ENCODE data around the gene CHSY1.

DNA sequence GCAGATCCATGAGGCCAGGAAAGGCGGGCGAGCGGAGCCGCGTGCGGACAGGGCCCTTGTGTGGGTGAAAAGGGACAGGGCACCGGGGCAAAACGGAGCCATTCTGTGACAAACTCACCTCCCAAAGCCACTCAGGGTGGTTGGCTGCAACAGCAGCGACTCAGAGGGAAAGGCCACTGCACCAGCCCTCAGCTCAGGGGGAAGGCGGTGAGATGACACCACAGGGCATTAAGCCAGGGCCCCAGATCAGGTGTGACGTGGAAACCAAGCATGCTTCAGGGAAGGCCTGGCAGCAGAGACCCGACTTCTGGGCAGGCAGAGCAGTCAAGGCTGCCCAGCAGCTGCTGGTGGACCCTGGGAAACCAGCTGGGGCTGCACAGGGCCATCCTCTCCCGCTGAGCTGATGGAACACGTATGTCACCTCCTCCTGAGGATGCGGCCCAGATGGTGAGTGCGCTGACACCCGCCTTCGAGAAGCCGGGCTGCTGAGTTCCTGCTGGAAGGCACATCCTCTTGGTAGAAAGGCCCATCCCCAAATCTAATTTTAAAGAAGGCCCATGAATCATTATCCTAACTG is 82.3 kb downstream of the CHSY1 start:
- TF ChIP-seq, protein P1, sequence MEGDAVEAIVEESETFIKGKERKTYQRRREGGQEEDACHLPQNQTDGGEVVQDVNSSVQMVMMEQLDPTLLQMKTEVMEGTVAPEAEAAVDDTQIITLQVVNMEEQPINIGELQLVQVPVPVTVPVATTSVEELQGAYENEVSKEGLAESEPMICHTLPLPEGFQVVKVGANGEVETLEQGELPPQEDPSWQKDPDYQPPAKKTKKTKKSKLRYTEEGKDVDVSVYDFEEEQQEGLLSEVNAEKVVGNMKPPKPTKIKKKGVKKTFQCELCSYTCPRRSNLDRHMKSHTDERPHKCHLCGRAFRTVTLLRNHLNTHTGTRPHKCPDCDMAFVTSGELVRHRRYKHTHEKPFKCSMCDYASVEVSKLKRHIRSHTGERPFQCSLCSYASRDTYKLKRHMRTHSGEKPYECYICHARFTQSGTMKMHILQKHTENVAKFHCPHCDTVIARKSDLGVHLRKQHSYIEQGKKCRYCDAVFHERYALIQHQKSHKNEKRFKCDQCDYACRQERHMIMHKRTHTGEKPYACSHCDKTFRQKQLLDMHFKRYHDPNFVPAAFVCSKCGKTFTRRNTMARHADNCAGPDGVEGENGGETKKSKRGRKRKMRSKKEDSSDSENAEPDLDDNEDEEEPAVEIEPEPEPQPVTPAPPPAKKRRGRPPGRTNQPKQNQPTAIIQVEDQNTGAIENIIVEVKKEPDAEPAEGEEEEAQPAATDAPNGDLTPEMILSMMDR (IDR thresholded peaks at IDR 0.05), result no peak
- no peak for TF ChIP-seq EZH2 (IDR thresholded peaks at IDR 0.05)
- no peak for TF ChIP-seq EZH2phosphoT487 (IDR thresholded peaks at IDR 0.05)

Data from neural progenitor cell (in vitro differentiated cells).